HL-60 (cell line): ENCODE measurements around the gene ALPK3.
A peak's percentile ranks its signal among the peaks of the same experiment; 100 is the strongest.

Experiments
- DNase-seq, 2 experiments: peaks; one replicate each; pipeline ENCODE4 v3.0.0-alpha.2; 2010 to 2020; ENCODE audit warnings: low read depth in 1 of 2, low spot score in 1 of 2
- H3K27ac ChIP-seq: fragments of 250-450 bp; sonication (Bioruptor Pico); replicated peaks from 2 replicates; pipeline ENCODE4 v1.5.1; 2020; ENCODE audit warnings: mild to moderate bottlenecking, moderate library complexity
- H3K27me3 ChIP-seq: fragments of 250-450 bp; sonication (Bioruptor Pico); 2 replicates; pipeline ENCODE4 v1.5.1; 2021; ENCODE audit warnings: mild to moderate bottlenecking, moderate library complexity; ENCODE audit not compliant: insufficient read depth, poor library complexity, severe bottlenecking
- H3K4me3 ChIP-seq: replicated peaks from 2 replicates; pipeline ENCODE4 v1.5.1; 2011; ENCODE audit warnings: mild to moderate bottlenecking, control low read depth, low read length; ENCODE audit not compliant: insufficient read depth
- GABPA ChIP-seq: IDR thresholded peaks from 2 replicates; pipeline ENCODE4 v1.6.1; 2012; ENCODE audit warnings: low read depth
- POLR2AphosphoS5 ChIP-seq: IDR thresholded peaks from 2 replicates; pipeline ENCODE4 v1.6.1; 2012; ENCODE audit warnings: low read depth
- REST ChIP-seq: IDR thresholded peaks from 2 replicates; pipeline ENCODE4 v1.6.1; 2012; ENCODE audit warnings: low read depth; ENCODE audit not compliant: insufficient replicate concordance
- SPI1 ChIP-seq: IDR thresholded peaks from 2 replicates; pipeline ENCODE4 v1.6.1; 2012; ENCODE audit warnings: low read depth, mild to moderate bottlenecking, borderline replicate concordance
- TF ChIP-seq, protein P1 (sequence below): IDR thresholded peaks from one replicate; pipeline ENCODE4 v1.5.1; 2011; ENCODE audit warnings: low read length, control low read depth, inconsistent platforms; ENCODE audit not compliant: insufficient read depth

Gene ALPK3

GRCh38 chr15:84832448-84833040 lies 15.4 kb downstream of the ALPK3 start:
- H3K4me3 ChIP-seq = no peak overlapping the region
- TF ChIP-seq REST = no peak
- TF ChIP-seq, protein P1, sequence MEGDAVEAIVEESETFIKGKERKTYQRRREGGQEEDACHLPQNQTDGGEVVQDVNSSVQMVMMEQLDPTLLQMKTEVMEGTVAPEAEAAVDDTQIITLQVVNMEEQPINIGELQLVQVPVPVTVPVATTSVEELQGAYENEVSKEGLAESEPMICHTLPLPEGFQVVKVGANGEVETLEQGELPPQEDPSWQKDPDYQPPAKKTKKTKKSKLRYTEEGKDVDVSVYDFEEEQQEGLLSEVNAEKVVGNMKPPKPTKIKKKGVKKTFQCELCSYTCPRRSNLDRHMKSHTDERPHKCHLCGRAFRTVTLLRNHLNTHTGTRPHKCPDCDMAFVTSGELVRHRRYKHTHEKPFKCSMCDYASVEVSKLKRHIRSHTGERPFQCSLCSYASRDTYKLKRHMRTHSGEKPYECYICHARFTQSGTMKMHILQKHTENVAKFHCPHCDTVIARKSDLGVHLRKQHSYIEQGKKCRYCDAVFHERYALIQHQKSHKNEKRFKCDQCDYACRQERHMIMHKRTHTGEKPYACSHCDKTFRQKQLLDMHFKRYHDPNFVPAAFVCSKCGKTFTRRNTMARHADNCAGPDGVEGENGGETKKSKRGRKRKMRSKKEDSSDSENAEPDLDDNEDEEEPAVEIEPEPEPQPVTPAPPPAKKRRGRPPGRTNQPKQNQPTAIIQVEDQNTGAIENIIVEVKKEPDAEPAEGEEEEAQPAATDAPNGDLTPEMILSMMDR = no peak
- no peak for TF ChIP-seq POLR2AphosphoS5
- no peak for TF ChIP-seq SPI1
- TF ChIP-seq GABPA = no peak
- no peak overlapping the region for H3K27ac ChIP-seq
- no peaks in the 10 kb centered on the region for H3K27me3 ChIP-seq
- no peak for DNase-seq

- peak in 1 of 2 experiments; percentile 51 for DNase-seq
- Histone ChIP-seq H3K27me3 (no peaks in the 10 kb centered on the region), H3K4me3 (no peak overlapping the region), H3K27ac (no peak overlapping the region; the same call in 1 of the 2 replicates)
- TF ChIP-seq REST (no peak), GABPA (no peak), POLR2AphosphoS5 (no peak), SPI1 (no peak)
- TF ChIP-seq, protein P1 = no peak
Measured at GRCh38 chr15:84833447-84834228, 16.5 kb downstream of the ALPK3 start.

- no peaks in the 10 kb centered on the region for H3K27me3 ChIP-seq
- DNase-seq = no peak
- no peak overlapping the region for H3K4me3 ChIP-seq
- no peak for TF ChIP-seq SPI1
- no peak for TF ChIP-seq POLR2AphosphoS5
- TF ChIP-seq REST = no peak
- no peak for TF ChIP-seq GABPA
- TF ChIP-seq, protein P1 = no peak
- H3K27ac ChIP-seq = no peak overlapping the region; the same call in 1 of the 2 replicates
Measured at GRCh38 chr15:84834229-84834955, 17.2 kb downstream of the ALPK3 start.
